Measurements from ENCODE around the gene PSME3.
A peak's percentile ranks its signal among the peaks of the same experiment; 100 is the strongest.

Gene PSME3

DNA sequence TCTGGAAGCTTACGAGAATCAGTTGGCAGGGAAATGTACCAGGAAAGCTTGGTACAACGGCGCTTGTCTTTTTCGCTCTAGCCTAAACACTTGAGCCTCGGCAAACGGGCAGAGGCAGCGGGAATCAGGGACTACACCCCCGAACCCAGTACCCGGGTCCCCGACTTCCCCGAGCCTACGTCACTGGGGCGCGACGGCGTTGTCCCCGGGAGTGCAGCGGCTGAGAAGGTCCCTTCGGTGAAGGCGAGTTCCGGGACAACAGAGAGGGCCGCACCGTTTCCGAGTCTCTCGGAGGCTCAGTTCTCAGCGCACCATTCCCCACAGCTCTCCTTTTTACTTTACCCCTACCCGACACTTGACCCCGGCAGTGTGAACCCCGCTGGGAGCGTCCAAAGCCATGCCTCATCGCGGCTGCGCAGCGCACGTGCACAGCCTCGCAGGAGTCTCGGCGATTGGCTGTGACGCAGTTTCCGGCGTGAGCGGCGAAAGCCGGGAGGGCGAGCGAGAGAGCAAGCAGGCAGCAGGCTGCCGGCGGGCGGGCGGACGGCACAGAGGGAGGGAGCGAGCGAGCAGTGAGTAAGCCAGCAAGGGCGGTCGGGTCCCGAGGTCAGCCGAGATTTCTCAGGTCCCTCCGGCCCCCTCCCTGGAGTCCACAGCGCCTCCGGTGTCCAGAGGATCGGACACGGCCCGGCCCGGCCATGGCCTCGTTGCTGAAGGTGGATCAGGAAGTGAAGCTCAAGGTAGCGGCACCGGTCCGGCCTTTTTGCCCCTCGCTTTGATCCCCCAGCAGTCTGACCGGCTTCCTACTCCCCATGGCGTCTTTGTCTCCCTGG lies at the start of gene PSME3:
Gene PSME3 (plus strand): TSS at position 464 of the 833 bp plus-strand sequence. CDS start 235 bp downstream, at position 699.
- peak; percentile 88 for DNase-seq (ENCODE audit: low spot score)

- DNase-seq (ENCODE audit: low spot score), result no peak
These were observed 49.4 kb upstream of the PSME3 start for GRCh38 chr17:42783791-42784138.

- DNase-seq (ENCODE audit: low spot score), result no peak
These were observed 48.8 kb upstream of the PSME3 start for GRCh38 chr17:42784409-42784808.

DNA sequence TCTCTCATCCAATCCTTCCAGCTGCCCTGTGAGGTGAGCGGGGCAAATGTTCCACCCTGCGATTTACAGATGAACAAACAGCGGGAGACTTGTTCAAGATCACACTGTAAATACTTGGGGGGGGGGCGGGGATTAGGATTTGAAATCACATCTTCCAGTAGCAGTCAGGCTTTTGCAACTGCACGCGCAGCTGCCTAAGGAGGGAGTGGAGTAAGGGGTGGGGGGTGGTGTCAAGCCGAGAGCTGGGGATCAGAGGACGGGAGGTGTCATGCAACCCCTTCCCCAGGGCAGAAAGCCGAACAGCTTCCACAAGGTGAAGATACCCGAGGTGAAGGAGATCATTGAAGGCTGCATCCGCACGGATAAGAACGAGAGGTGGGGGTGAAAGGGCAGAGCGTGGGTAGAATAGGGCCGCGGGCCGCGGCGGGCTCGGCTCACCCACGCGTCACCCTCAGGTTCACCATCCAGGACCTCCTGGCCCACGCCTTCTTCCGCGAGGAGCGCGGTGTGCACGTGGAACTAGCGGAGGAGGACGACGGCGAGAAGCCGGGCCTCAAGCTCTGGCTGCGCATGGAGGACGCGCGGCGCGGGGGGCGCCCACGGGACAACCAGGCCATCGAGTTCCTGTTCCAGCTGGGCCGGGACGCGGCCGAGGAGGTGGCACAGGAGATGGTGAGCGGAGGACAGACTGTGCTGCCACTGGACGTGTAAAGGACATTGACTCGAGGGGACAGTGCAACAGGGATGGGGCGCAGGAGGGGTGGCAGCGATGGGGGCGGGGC lies 48.2 kb upstream of the PSME3 start:
- DNase-seq (ENCODE audit: low spot score), result no peak

GRCh38 chr17:42787266-42787665 lies 45.9 kb upstream of the PSME3 start:
- DNase-seq (ENCODE audit: low spot score), result no peak

- DNase-seq (ENCODE audit: low spot score), result no peak
These were observed 41.2 kb upstream of the PSME3 start for GRCh38 chr17:42791948-42792347.

DNA sequence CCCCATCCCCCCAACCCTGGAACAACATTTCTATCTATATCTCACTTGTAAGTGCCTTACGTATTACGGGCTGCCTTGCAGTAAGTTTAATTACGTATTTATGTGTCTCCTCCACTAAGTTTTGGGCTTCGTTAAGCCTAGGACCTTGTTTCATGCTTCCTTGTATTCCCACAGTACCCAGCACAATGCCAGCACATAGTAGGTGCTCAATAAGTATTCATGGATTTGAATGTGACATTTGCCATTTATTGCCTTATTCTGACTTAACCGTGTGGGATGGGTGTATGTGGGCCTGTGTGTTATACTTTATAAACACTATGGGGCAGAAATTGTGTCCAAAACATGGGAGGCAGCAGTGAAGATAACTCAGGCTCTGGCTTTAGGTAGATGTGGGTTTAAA lies 40.7 kb upstream of the PSME3 start:
- DNase-seq (ENCODE audit: low spot score), result no peak

GRCh38 chr17:42795061-42795460 lies 38.1 kb upstream of the PSME3 start:
- DNase-seq (ENCODE audit: low spot score), result no peak

DNA sequence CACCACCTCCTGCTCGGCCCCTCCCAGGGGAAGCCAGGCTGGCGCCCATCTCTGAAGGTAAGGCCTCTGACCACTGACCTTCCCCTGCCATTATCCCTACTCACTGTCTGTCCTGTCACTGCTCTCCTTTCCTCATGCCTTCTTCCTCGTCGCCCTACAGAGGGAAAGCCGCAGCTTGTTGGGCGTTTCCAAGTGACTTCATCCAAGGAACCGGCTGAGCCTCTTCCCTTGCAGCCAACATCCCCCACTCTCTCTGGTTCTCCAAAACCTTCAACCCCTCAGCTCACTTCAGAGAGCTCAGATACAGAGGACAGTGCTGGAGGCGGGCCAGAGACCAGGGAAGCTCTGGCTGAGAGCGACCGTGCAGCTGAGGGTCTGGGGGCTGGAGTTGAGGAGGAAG lies 37.7 kb upstream of the PSME3 start:
- no peak for DNase-seq (ENCODE audit: low spot score)

GRCh38 chr17:42796066-42796758 lies 37.0 kb upstream of the PSME3 start:
- DNase-seq (ENCODE audit: low spot score), result no peak

GRCh38 chr17:42797067-42798007 lies 35.9 kb upstream of the PSME3 start:
- DNase-seq (ENCODE audit: low spot score), result no peak

DNA sequence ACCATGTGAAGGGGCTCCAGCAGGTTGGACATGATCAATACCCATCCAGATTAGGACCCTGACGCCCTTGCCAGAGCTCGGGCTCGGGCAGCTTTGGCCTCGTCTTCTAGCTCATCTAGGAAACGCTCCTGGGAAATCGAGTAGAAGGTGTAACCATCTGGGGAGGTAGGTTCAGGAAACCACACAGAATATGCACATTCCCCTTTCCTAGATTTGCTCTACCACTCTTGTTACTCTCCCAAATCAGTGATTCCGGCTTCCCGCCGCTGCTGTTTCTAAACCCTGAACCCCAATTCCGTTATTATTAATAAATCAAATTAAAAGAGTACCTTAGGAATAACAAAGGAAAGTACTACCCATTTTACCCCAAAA lies 35.2 kb upstream of the PSME3 start:
- DNase-seq (ENCODE audit: low spot score), result no peak

DNA sequence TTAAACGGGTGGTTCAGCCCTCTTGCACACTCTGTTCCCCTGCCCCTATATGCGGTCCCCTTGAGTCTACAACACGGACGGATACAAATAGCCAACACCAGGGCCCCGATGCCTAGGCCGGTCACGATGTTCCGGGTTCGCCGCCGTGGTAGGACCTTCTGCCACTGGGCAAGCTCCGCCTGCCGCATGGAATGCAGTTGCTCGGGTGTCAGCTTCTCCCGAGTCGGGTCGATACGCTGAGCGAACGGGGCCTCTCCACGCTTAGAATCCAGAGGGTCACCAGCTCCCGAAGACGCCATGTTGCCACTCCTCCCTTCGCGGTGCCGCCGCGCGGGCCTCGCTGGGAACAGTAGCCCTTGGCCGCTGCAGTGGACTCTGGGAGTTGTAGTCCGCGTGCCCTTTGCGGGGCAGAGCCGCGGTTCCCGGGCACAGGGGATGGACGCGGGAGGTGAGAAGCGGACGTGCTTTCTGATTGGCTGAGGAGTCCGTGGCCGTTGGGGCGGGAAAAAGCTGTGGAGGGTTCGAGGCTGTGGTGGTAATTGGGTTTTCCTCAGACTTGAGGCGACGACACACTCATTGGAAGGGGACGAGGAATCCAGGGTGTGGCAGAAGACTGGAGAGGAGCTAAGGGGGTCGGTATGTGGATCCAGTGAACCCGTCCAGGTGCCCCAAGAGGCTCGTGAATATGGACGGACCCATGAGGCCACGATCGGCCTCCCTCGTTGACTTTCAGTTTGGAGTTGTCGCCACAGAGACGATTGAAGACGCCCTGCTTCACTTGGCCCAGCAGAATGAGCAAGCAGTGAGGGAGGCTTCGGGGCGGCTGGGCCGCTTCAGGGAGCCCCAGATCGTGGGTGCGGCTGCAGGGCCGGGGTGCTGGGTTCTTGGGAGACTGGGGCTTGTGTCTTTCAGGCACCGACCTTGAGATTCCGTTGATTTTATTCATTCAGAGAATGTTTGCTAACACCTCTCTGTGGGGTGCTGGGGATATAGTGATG lies 34.5 kb upstream of the PSME3 start, which contains the start of the genes CNTD1 and COA3:
Gene CNTD1 (plus strand): TSS at position 479 of the 998 bp plus-strand sequence. CDS start 207 bp downstream, at position 686.
Gene COA3 (minus strand): TSS at position 322 of the 998 bp plus-strand sequence. CDS start 23 bp downstream, at position 299.
- DNase-seq (ENCODE audit: low spot score), result peak; percentile 74

DNA sequence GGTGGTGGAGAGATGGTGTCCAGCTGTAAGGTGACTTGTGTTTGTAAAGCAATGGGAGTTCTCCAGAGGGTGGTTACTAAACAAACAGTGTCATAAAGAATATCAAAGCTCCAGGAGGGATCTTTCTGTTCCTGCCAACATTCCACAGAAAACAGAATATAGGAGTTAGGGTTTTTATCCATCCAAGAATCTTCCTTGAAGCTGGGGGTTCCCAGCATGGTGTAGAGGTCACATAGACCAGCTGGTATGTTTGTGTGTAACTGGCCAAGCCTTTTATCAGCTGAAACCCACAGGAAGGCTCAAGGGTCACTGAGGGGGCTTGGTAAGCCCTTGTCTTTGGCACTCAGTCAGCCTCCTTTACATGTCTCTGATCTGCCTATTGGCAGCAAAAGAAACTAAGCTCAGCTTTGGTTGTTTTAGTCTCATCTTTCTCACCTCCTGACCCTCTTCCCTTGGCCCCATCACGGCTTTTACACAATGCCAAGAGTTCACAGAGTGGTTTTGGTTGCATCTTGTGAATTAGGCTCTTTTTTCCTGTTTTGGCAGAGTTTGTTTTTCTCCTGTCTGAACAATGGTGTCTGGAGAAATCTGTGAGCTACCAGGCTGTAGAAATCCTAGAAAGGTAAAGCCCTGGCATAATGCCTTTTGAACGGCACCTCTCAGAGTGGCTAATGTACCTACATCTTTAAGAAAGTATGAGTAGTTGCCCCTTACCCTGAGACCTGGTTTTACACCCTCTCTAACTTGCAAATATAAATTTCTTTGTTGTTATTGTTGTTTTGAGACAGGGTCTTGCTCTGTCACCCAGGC lies 29.9 kb upstream of the PSME3 start:
- no peak for DNase-seq (ENCODE audit: low spot score)

GRCh38 chr17:42804918-42805367 lies 28.3 kb upstream of the PSME3 start:
- DNase-seq (ENCODE audit: low spot score), result no peak

- DNase-seq (ENCODE audit: low spot score), result no peak
These were observed 26.9 kb upstream of the PSME3 start for GRCh38 chr17:42806249-42806648.

DNA sequence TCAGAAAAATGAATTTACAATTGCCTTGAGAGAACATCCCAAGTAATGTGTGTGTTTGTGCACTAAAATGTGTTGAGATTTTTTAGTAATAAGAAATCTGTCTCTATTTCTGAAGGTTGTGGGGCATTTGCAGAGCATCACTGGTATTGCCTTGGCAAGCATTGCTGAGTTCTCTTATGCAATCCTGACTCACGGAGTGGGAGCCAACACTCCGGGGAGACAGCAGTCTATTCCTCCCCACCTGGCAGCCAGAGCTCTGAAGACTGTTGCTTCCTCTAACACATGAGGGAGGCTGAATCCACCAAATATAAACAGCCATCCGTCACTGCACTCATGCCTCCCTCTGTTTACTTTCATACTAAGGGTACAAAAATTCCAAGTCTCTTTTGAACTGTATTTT lies 23.9 kb upstream of the PSME3 start:
- DNase-seq (ENCODE audit: low spot score), result no peak

DNA sequence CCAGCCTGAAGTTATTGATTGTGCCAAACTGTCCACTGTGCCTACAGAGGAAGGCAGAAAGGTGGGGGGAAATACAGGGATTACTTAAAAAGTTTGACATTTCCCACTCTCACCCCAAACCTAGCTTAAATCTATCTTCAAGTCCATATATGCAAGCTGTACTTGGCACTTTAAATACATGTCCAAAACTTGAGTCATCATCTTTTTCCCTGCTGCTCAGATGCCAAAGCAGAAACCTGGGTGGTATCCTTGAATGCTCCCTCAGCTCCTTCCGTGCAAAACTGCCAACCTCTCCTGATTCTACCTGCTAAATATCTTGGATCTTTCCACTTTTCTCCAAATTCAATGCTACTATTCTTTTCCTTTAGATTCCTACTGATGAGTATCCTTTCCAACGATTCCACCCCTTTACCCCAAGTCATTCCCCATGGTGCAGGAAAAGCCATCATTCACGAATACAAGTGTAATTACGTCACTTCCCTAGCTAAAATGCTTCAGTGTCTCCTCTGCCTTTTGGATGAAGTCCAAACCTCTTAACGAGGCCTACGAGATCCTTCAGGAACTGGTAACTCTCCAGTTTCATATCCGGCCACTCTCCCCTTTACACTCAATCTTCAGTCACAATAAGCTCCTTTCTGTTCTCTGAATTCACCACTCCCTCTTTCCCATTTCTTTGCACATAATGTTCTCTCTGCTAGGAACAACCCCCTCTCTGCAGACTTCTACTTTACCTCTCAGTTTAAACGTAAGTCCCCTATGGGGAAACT lies 18.4 kb upstream of the PSME3 start:
- DNase-seq (ENCODE audit: low spot score), result no peak

Data from CD4-positive, alpha-beta T cell treated with Interleukin-15 for 4 hours (primary cell).